Suprapubic skin (tissue), 4 donors: ENCODE measurements around the gene ROBO1. TPM values are rescaled to one million over a fixed set of nuclear protein-coding genes. Genes with fewer than 3 reads are reported as not detected.

ENCODE experiments used
- DNase-seq, 2 donors: peaks; one replicate each; pipeline ENCODE4 v3.0.0-alpha.2; 2019; ENCODE audit warnings: low spot score in 2 of 2
- H3K27ac ChIP-seq: fragments of 200-600 bp; sonication (generic); one replicate; pipeline ENCODE4 v1.5.1; 2019
- H3K27me3 ChIP-seq: fragments of 200-600 bp; sonication (generic); one replicate; pipeline ENCODE4 v1.5.1; 2019
- H3K36me3 ChIP-seq: fragments of 200-600 bp; sonication (generic); one replicate; pipeline ENCODE4 v1.5.1; 2019
- H3K4me1 ChIP-seq: fragments of 200-600 bp; sonication (generic); one replicate; pipeline ENCODE4 v1.5.1; 2019
- H3K4me3 ChIP-seq: fragments of 200-600 bp; sonication (generic); one replicate; pipeline ENCODE4 v1.5.1; 2019; ENCODE audit warnings: mild to moderate bottlenecking
- H3K9me3 ChIP-seq: fragments of 200-600 bp; sonication (generic); one replicate; pipeline ENCODE4 v1.5.1; 2019
- EP300 ChIP-seq: sonication (generic); formaldehyde crosslinking; IDR thresholded peaks from one replicate; pipeline ENCODE4 v1.6.1; 2017; ENCODE audit warnings: antibody characterized with exemption
- POLR2A ChIP-seq, 2 donors: fragments of 450-650 bp; IDR thresholded peaks; one replicate each; pipeline ENCODE4 v1.6.1; 2017; ENCODE audit warnings: antibody characterized with exemption in 2 of 2, mild to moderate bottlenecking in 2 of 2, moderate library complexity in 2 of 2
- POLR2AphosphoS5 ChIP-seq, 3 donors: sonication (generic); formaldehyde crosslinking; IDR thresholded peaks; one replicate each; pipeline ENCODE4 v1.6.1; 2017; ENCODE audit warnings: antibody characterized with exemption in 3 of 3
- WGBS: methylation state at CpG from one replicate; pipeline ENCODE4 v1.1.5; 2018; 5-methylcytosine and 5-hydroxymethylcytosine counted together
- total RNA-seq, 4 donors: library from RNA; depleted of rRNA; stranded (reverse); fragments of >200 nt; gene quantifications; one replicate each; pipeline ENCODE4 v1.1.0, GENCODE V29; 2016
- TF ChIP-seq, protein P1 (sequence below), 2 donors: fragments of 200-600 bp in 1 of 2; fragments of 450-650 bp in 1 of 2; sonication (generic) in 1 of 2; IDR thresholded peaks; one replicate each; pipeline ENCODE4 v1.5.1; 2016 to 2019; ENCODE audit warnings: antibody characterized with exemption in 2 of 2, mild to moderate bottlenecking in 1 of 2, moderate library complexity in 1 of 2

Gene ROBO1
- total RNA-seq, 4 donors from 2014 or later = 67.7 to 80.3 (median 71.3) TPM

DNA sequence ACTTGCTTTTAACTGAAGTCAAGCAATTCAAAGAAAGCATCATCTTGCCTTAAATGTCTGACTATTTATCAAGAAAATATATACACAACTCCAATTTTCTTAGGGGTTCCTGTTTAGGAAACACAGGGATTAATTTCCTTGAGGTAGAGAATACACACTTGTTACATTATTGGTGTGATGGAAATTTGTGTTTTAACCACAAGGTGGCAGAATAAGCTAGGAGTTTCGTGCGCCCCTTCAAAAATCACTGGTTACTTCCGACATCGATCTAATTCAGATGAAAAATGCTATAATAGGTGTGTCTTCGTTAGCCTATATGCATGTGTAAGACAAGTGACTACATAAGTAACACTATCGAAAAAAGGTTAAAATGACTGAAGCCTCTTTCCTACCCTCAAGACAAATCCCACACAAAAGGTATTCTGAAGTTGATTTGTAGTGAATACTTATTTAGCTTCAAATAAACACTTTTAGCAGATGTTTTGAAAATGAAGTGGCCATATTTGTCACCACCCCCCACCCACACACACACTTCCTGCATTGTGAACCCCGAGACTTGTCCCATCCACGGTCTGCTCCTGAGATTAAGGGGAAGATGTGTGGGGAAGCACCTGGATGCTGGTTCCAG is 246.5 kb downstream of the ROBO1 start:
- Histone ChIP-seq H3K27me3 (no peaks in the 10 kb centered on the region), H3K4me1 (peaks cover 4% of the 10 kb centered on the region), H3K9me3 (no peaks in the 10 kb centered on the region), H3K4me3 (no peak overlapping the region), H3K36me3 (no peaks in the 10 kb centered on the region), H3K27ac (no peak overlapping the region)
- DNase-seq = no peak
- TF ChIP-seq POLR2A (IDR thresholded peaks at IDR 0.05) = no peak
- TF ChIP-seq POLR2AphosphoS5 (IDR thresholded peaks at IDR 0.05) = no peak
- TF ChIP-seq EP300 = no peak
- TF ChIP-seq, protein P1, sequence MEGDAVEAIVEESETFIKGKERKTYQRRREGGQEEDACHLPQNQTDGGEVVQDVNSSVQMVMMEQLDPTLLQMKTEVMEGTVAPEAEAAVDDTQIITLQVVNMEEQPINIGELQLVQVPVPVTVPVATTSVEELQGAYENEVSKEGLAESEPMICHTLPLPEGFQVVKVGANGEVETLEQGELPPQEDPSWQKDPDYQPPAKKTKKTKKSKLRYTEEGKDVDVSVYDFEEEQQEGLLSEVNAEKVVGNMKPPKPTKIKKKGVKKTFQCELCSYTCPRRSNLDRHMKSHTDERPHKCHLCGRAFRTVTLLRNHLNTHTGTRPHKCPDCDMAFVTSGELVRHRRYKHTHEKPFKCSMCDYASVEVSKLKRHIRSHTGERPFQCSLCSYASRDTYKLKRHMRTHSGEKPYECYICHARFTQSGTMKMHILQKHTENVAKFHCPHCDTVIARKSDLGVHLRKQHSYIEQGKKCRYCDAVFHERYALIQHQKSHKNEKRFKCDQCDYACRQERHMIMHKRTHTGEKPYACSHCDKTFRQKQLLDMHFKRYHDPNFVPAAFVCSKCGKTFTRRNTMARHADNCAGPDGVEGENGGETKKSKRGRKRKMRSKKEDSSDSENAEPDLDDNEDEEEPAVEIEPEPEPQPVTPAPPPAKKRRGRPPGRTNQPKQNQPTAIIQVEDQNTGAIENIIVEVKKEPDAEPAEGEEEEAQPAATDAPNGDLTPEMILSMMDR (IDR thresholded peaks at IDR 0.05) = peak in 1 of 2 donors; percentile 19
- 3% methylated on average over 8 of the region's 8 CpGs for WGBS

DNA sequence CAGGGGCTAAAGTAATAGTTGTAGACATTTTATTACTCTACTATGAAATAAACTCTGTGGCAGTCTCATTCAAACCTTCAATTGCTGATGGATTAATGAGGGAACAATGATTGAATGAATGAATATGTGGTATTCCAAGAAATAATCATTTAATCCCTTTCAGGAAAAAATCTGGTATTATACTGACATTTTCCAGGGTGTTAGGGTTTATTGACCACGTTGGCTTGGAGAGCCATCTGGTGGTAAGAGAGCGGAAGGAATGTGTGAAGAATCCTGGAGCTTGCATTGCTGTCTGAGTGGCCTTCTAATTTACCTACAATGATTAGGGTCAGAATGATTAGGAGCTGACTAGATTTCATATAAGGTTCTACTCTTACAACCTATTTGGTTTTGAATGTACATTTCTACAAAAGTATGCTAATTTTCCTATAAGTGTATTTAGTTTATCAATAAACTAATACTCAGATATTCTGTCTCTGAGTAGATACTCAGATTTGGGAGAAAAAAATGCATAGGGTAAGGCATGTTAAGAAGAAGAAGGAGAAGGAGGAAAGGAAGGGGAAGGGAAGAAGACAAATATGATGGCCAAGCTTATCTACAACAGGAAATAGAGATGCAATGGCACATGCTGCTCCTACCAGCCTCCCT is 249.9 kb downstream of the ROBO1 start:
- Histone ChIP-seq H3K9me3 (no peaks in the 10 kb centered on the region), H3K27me3 (no peaks in the 10 kb centered on the region), H3K4me3 (no peak overlapping the region), H3K4me1 (peaks cover 10% of the 10 kb centered on the region), H3K27ac (no peak overlapping the region), H3K36me3 (no peaks in the 10 kb centered on the region)
- no peak for DNase-seq
- WGBS = 21% methylated on average over 2 of the region's 2 CpGs
- TF ChIP-seq POLR2A (IDR thresholded peaks at IDR 0.05) = no peak
- no peak for TF ChIP-seq EP300
- TF ChIP-seq, protein P1 (IDR thresholded peaks at IDR 0.05) = peak in 1 of 2 donors; percentile 18
- TF ChIP-seq POLR2AphosphoS5 (IDR thresholded peaks at IDR 0.05) = no peak

DNA sequence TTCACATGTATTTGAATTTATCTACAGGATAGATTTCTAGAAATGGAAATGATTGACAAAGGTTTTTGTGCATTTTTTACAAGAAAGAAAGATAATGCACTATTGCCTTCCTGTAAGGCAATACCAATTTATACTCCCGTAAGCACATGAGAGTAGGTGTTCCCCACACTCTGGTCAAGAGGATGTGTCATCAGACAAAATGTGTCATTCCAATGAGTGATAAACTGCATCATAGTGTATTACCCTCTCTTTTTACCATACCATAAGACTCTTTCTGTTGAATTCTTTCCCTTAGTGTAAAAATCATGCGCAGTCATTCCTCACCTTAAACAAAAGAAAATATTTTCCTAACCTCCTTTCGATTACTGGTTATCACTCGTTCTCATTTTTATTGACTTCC is 251.0 kb downstream of the ROBO1 start:
- TF ChIP-seq POLR2A (IDR thresholded peaks at IDR 0.05) (no peak), EP300 (no peak), POLR2AphosphoS5 (IDR thresholded peaks at IDR 0.05) (no peak)
- TF ChIP-seq, protein P1 (IDR thresholded peaks at IDR 0.05) = no peak
- DNase-seq = no peak
- Histone ChIP-seq H3K27ac (no peak overlapping the region), H3K4me1 (peaks cover 10% of the 10 kb centered on the region), H3K27me3 (no peaks in the 10 kb centered on the region), H3K4me3 (no peak overlapping the region), H3K36me3 (no peaks in the 10 kb centered on the region), H3K9me3 (no peaks in the 10 kb centered on the region)
- 82% methylated on average over 4 of the region's 4 CpGs for WGBS

DNA sequence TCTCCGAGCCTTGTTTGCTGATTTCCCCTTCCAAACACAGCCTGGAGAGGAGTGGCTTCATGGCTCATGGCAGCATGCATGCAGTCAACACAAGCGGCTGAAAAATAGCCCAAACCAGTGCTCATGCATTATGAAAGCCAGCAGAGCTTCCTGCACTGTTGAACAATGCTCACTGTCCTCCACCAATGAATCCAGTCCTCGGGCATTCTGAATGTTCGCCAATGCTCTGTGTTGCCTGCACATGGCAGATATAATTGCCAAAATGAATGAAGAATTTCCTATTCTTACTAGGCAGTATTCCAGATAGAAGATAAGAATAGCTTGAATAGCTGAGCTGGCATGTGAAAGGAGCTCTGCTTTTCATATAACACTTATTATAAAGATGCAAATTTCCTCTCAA is 252.7 kb downstream of the ROBO1 start:
- TF ChIP-seq POLR2A (IDR thresholded peaks at IDR 0.05) (no peak), POLR2AphosphoS5 (IDR thresholded peaks at IDR 0.05) (no peak), EP300 (no peak)
- TF ChIP-seq, protein P1 (IDR thresholded peaks at IDR 0.05) = no peak
- DNase-seq = no peak
- Histone ChIP-seq H3K4me3 (no peak overlapping the region), H3K36me3 (no peaks in the 10 kb centered on the region), H3K4me1 (peaks cover 6% of the 10 kb centered on the region), H3K27me3 (no peaks in the 10 kb centered on the region), H3K9me3 (no peaks in the 10 kb centered on the region), H3K27ac (no peak overlapping the region)
- WGBS = 10% methylated on average over 4 of the region's 4 CpGs

DNA sequence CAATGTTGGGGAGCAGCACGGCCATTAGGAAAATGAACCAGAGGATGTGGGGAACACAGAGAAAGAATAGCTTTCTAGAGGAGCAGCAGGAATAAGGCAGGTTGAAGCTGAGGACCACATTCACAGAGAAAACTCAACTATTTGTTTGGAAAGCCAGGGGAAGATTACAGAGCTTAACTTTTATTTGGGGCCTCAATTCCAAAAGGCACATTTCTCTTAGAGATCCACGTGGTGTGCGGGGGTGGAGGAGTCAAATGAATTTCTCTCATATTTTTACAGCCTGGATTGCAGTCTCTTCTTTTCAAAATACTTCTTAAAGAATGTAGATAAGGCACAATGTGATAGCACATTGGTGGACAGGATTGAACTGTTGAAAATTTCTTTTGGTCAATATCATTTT is 253.7 kb downstream of the ROBO1 start:
- Histone ChIP-seq H3K27me3 (no peaks in the 10 kb centered on the region), H3K27ac (no peak overlapping the region), H3K9me3 (no peaks in the 10 kb centered on the region), H3K36me3 (no peaks in the 10 kb centered on the region), H3K4me3 (no peak overlapping the region), H3K4me1 (peaks cover 6% of the 10 kb centered on the region)
- no peak for TF ChIP-seq POLR2AphosphoS5 (IDR thresholded peaks at IDR 0.05)
- TF ChIP-seq EP300 = no peak
- TF ChIP-seq POLR2A (IDR thresholded peaks at IDR 0.05) = no peak
- TF ChIP-seq, protein P1 (IDR thresholded peaks at IDR 0.05) = no peak
- 87% methylated on average over 3 of the region's 3 CpGs for WGBS
- DNase-seq = no peak
